Activated CD8-positive, alpha-beta T cell treated with anti-CD3 and anti-CD28 coated beads for 36 hours (primary cell): ENCODE data around the gene GALNT17. TPM values are rescaled to one million over a fixed set of nuclear protein-coding genes. Genes with fewer than 3 reads are reported as not detected.

Source experiments
- ATAC-seq: fragments of 200-7000 bp; cut with Tn5 transposase; one replicate; pipeline ENCODE4 v1.10.0; 2021; ENCODE audit warnings: mild to moderate bottlenecking, moderate library complexity
- CTCF ChIA-PET: fragments of 350-600 bp; sonication (Branson Sonifier 250); formaldehyde crosslinking; loops from one replicate; lab custom pipeline; 2021; ENCODE audit warnings: antibody characterized with exemption; lab: Charles Lee
- POLR2A ChIA-PET: fragments of 350-600 bp; sonication (Branson Sonifier 250); formaldehyde crosslinking; loops from one replicate; lab custom pipeline; 2021; ENCODE audit warnings: antibody characterized with exemption; lab: Charles Lee
- DNase-seq: peaks from one replicate; pipeline ENCODE4 v3.0.0-alpha.2; 2020
- H3K27ac Mint-ChIP-seq: one replicate; pipeline ENCODE4 v1.8.0; 2021; ENCODE audit warnings: mild to moderate bottlenecking, mixed read lengths
- H3K27me3 Mint-ChIP-seq: one replicate; pipeline ENCODE4 v1.8.0; 2021; ENCODE audit warnings: mixed read lengths
- H3K36me3 Mint-ChIP-seq: one replicate; pipeline ENCODE4 v1.8.0; 2021; ENCODE audit warnings: low read depth, mixed read lengths
- H3K4me1 Mint-ChIP-seq: one replicate; pipeline ENCODE4 v1.8.0; 2021; ENCODE audit warnings: low read depth, mixed read lengths
- H3K4me3 Mint-ChIP-seq: one replicate; pipeline ENCODE4 v1.8.0; 2021; ENCODE audit warnings: mild to moderate bottlenecking, moderate library complexity, mixed read lengths
- H3K9me3 Mint-ChIP-seq: one replicate; pipeline ENCODE4 v1.8.0; 2021; ENCODE audit warnings: mixed read lengths
- intact Hi-C: fragments of 100-400 bp; cut with micrococcal nuclease; formaldehyde crosslinking; loops from one replicate; pipeline ENCODE4 v1.10.0; 2022
- total RNA-seq, 2 experiments: library from RNA; stranded (reverse); gene quantifications; one replicate each; pipeline ENCODE4 v1.2.3, GENCODE V29; 2021
- TF ChIP-seq, protein P1 (sequence below): fragments of 200-600 bp; IDR thresholded peaks from one replicate; pipeline ENCODE4 v1.8.0; 2022; ENCODE audit warnings: antibody characterized with exemption, mild to moderate bottlenecking

GALNT17 gene
- total RNA-seq, 2 experiments from 2014 or later: not detected

DNA sequence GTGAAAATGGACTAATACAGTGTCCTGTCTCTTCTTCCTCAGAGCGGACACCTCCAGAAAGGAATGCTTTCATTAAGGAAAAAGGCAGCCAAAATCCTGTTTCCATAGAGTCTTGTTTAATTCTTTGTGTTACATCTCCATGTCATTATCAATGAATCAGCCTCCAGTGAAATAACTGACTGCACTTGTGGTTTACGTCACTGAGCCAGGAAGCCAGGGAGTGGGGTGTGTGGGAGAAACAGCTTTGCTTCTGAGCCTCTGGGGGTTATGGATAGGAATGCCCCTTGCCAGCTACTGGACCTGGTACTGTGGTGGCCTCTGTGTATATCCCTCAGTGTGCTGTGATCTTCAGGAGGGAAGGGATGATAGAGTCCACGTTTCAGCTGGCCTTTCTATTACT, 416.8 kb downstream of the GALNT17 start:
- ChIA-PET CTCF (no interaction called here), POLR2A (no interaction called here)
- intact Hi-C loops: no loop called here
- Mint-ChIP-seq H3K9me3 (peaks cover 13% of the 10 kb centered on the region), H3K36me3 (peaks cover 3% of the 10 kb centered on the region), H3K4me1 (no peaks in the 10 kb centered on the region), H3K27me3 (no peaks in the 10 kb centered on the region), H3K4me3 (no peak overlapping the region), H3K27ac (no peak overlapping the region)
- ATAC-seq (no peak), DNase-seq (no peak)
- TF ChIP-seq, protein P1, sequence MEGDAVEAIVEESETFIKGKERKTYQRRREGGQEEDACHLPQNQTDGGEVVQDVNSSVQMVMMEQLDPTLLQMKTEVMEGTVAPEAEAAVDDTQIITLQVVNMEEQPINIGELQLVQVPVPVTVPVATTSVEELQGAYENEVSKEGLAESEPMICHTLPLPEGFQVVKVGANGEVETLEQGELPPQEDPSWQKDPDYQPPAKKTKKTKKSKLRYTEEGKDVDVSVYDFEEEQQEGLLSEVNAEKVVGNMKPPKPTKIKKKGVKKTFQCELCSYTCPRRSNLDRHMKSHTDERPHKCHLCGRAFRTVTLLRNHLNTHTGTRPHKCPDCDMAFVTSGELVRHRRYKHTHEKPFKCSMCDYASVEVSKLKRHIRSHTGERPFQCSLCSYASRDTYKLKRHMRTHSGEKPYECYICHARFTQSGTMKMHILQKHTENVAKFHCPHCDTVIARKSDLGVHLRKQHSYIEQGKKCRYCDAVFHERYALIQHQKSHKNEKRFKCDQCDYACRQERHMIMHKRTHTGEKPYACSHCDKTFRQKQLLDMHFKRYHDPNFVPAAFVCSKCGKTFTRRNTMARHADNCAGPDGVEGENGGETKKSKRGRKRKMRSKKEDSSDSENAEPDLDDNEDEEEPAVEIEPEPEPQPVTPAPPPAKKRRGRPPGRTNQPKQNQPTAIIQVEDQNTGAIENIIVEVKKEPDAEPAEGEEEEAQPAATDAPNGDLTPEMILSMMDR: no peak

DNA sequence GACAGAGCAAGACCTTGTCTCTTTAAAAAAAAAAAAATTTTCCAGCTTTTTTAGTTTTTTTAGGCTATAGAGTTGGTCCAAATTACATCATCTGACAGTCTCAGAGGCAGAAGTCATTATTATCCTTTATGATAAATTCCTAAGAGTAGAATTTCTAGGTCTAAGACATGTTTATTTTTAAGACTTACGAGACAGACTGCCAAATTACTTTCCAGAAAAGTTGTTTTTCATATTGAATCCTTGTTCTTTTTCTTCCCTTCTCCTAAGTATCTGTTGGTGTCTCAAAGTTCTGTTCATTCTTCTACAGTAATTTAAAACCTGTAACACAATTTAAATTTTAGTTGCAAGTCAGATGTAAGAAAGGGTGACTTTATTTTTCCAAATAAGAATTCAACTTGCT, 421.4 kb downstream of the GALNT17 start:
- Mint-ChIP-seq H3K9me3 (peaks cover 10% of the 10 kb centered on the region), H3K4me1 (no peaks in the 10 kb centered on the region), H3K36me3 (peaks cover 3% of the 10 kb centered on the region), H3K27me3 (no peaks in the 10 kb centered on the region), H3K27ac (no peak overlapping the region), H3K4me3 (no peak overlapping the region)
- ATAC-seq (no peak), DNase-seq (no peak)
- POLR2A ChIA-PET: no interaction called here
- intact Hi-C loops: no loop called here
- CTCF ChIA-PET: no interaction called here
- TF ChIP-seq, protein P1: no peak

DNA sequence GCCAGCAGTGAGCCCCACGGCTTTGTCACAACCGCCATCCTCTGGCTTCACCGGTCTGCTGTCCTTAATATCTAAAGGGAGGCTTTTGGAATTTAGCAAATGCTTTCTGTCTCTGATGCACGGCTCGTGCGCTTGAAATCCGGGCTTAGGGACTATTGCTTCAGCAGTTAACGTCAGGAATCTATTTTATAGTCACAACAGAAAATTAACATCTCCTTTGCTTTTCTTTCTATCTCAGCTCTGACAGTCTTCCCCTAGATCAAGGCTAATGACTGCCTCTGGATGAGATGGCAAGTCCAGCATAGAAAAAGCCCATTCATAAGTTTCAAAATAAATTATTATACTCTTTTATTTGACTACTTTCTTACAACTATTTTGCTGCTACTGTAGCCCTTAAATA, 423.8 kb downstream of the GALNT17 start:
- TF ChIP-seq, protein P1: no peak
- H3K9me3 Mint-ChIP-seq: peaks cover 9% of the 10 kb centered on the region
- no peak overlapping the region for H3K4me3 Mint-ChIP-seq
- POLR2A ChIA-PET: no interaction called here
- ATAC-seq (no peak), DNase-seq (no peak)
- H3K27me3 Mint-ChIP-seq: no peaks in the 10 kb centered on the region
- H3K36me3 Mint-ChIP-seq: peaks cover 2% of the 10 kb centered on the region
- intact Hi-C loops: no loop called here
- H3K27ac Mint-ChIP-seq: no peak overlapping the region
- CTCF ChIA-PET: no interaction called here
- no peaks in the 10 kb centered on the region for H3K4me1 Mint-ChIP-seq

- ATAC-seq (no peak), DNase-seq (no peak)
- H3K4me1 Mint-ChIP-seq: no peaks in the 10 kb centered on the region
- TF ChIP-seq, protein P1: no peak
- H3K9me3 Mint-ChIP-seq: peaks cover 5% of the 10 kb centered on the region
- H3K4me3 Mint-ChIP-seq: no peak overlapping the region
- H3K27me3 Mint-ChIP-seq: no peaks in the 10 kb centered on the region
- POLR2A ChIA-PET: no interaction called here
- no peak overlapping the region for H3K27ac Mint-ChIP-seq
- CTCF ChIA-PET: no interaction called here
- no peaks in the 10 kb centered on the region for H3K36me3 Mint-ChIP-seq
- intact Hi-C loops: no loop called here
These were observed 427.1 kb downstream of the GALNT17 start for GRCh38 chr7:71558806-71559613.

- CTCF ChIA-PET: no interaction called here
- no peaks in the 10 kb centered on the region for H3K27me3 Mint-ChIP-seq
- no peak overlapping the region for H3K27ac Mint-ChIP-seq
- DNase-seq (no peak), ATAC-seq (no peak)
- POLR2A ChIA-PET: no interaction called here
- H3K9me3 Mint-ChIP-seq: peaks cover 5% of the 10 kb centered on the region
- H3K4me3 Mint-ChIP-seq: no peak overlapping the region
- no peaks in the 10 kb centered on the region for H3K4me1 Mint-ChIP-seq
- H3K36me3 Mint-ChIP-seq: no peaks in the 10 kb centered on the region
- intact Hi-C loops: no loop called here
- TF ChIP-seq, protein P1: no peak
These were observed 428.5 kb downstream of the GALNT17 start for GRCh38 chr7:71560354-71560995.
